Skin epidermis (tissue), 12 donors: ENCODE measurements around the gene LDHAL6B.
A peak's percentile ranks its signal among the peaks of the same experiment; 100 is the strongest.

Experiments
- H3K27ac ChIP-seq, 21 experiments: fragments of 200-600 bp; sonication (generic) in 11 of 21; one replicate each; pipeline ENCODE4 v1.5.0; 2020; ENCODE audit warnings: mild to moderate bottlenecking in 3 of 21, inconsistent platforms in 2 of 21, moderate library complexity in 2 of 21
- H3K4me3 ChIP-seq, 7 experiments: fragments of 200-600 bp; sonication (generic) in 2 of 7; one replicate each; pipeline ENCODE4 v1.5.0; 2020; ENCODE audit warnings: inconsistent platforms in 2 of 7, mild to moderate bottlenecking in 2 of 7, moderate library complexity in 1 of 7

LDHAL6B gene

DNA sequence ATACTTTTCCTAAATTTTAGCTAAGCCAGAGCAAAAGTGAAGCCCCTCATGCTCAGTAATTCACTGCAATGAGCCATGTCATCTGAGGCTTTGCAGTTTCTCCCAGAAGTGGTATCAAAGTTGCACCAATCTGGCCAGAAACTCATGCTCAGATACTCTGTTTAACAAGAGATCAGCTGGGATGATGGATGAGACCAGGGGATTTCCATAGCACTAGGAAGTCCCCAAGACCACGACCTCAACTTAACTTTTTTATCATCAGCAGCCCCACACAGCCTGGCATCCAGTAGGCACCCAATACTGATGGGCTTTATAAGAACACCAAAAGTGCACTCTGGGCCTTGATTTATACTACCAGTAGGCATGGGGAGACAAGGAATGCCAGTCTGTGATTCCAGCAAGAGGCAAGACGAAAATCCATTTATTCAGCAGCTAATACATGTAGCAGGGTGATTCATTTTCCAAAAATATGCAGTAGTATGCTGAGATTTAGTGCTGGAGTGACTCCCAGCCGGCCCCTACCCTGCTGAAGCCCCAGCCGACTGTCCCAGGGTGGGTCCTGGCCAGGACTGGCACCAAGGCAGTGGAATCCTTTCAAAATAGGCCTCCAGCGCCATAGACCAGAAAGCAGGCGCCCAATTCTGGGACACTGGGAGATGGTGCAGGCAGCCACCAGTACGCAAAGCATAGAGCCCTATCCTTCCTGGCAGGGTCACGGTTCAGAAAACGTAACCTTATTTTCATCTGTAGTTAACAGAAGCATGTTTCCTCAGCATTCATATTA lies 612 bp upstream of the LDHAL6B start:
- H3K4me3 ChIP-seq, result no peak overlapping the region
- H3K27ac ChIP-seq, result no peak overlapping the region

GRCh38 chr15:59208613-59209249 lies 2.1 kb downstream of the LDHAL6B start:
- H3K27ac ChIP-seq, result peak overlapping the region in 1 of 21 experiments; percentile 22

DNA sequence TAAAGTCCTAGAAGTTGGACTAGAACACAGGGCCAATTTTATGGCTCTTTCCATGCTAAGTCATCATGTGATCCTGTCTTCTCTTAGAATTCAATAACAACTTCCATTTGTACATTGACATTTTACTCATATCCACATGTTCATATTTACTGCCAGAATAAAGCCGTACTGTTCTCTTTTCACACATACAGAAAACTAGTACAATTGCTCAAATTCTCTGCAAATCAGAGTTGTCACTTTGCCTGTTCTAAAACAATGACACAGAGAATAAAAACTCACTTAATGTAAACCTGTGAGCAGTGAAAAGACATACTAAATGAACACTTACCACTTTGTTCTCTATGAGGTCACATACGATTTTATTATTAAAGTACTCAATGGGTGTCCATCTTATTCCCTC lies 3.5 kb downstream of the LDHAL6B start:
- Histone ChIP-seq H3K4me3 (no peak overlapping the region), H3K27ac (no peak overlapping the region)

More at GRCh38 chr15:59208613-59209249, 2.1 kb downstream of the LDHAL6B start:
- H3K4me3 ChIP-seq, result no peak overlapping the region

- Histone ChIP-seq H3K27ac (no peak overlapping the region), H3K4me3 (no peak overlapping the region)
These were observed 10.3 kb downstream of the LDHAL6B start for GRCh38 chr15:59216911-59217310.

- H3K27ac ChIP-seq, result no peak overlapping the region
- H3K4me3 ChIP-seq, result no peak overlapping the region
These were observed 11.3 kb downstream of the LDHAL6B start for GRCh38 chr15:59217876-59218498.

DNA sequence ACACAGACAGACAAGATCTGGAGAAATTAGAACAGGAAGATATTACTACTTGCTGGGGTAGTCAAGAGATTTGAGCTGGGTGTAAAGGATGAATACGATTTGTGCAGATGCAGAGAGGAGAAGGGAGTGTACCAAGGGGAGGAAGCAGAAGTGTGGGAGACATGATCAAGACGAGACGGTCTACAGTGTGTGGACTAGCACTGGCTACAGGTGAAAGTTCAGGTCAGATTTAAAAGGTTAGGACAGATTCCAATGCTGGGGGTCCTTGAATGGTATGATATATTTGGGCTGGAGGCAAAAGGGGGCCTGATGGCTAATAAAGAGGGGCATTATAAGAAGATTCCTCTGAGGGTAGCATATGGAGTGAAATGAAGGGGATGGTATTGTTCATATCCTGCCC lies 12.1 kb downstream of the LDHAL6B start:
- H3K27ac ChIP-seq, result peak overlapping the region in 1 of 21 experiments; percentile 36
- no peak overlapping the region for H3K4me3 ChIP-seq

GRCh38 chr15:59221511-59222505 lies 15.2 kb downstream of the LDHAL6B start:
- Histone ChIP-seq H3K4me3 (no peak overlapping the region), H3K27ac (peak overlapping the region in 4 of 21 experiments; percentile 3 to 75 (median 38))

DNA sequence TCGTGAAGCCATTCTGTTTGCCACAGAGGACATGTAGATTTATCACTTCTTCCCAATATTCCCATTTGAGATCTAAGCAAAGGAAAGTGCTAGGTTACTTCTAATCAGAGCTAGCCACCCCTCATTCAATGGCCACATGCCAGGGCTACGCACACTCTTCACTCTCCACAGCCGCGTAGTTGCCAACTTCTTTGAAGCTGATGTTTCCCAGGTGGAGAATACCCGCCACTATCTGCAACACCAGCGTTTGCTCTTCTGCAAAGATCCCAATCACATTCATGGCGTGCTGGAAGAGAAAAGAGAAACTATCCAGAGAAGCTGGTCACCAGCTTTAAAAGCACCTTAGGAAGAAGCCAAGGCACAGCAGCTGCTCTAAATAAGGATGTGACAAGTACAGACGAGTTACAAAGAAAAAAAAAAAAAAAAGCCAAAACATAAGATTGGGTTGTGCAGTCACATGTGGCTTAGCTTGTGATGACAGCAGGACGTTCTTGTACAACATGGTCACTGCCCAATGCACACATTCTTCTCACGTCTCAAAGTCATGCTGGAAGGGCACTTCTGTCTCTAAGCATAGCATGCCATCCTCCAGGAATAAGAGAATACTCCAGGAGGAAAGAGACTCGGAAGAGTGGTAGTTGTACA lies 16.4 kb downstream of the LDHAL6B start:
- Histone ChIP-seq H3K27ac (peak overlapping the region in 2 of 21 experiments; percentile 25 to 45), H3K4me3 (no peak overlapping the region)

DNA sequence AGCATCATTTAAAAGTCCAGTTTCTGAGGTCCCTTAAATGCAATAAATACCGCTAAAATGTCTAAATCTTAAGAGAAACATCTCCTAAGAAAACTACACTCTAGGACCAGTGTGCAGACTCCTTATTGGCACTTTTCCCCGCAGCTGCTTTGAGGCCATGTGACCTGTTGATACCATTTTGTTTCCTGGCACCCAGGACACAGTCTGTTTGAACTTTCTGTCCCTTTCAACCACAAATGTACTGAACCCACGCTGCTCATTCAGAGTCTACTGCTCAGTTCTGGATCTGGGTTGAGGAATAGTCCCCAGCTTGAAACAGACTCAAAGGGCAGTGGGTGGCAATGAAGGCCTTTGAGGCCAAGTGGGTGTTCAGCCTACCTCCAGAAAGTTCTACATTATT lies 17.1 kb downstream of the LDHAL6B start:
- Histone ChIP-seq H3K27ac (peak overlapping the region in 1 of 21 experiments; percentile 41), H3K4me3 (no peak overlapping the region)

GRCh38 chr15:59224474-59224873 lies 17.8 kb downstream of the LDHAL6B start:
- Histone ChIP-seq H3K4me3 (no peak overlapping the region), H3K27ac (peak overlapping the region in 2 of 21 experiments; percentile 4 to 41)

- no peak overlapping the region for H3K4me3 ChIP-seq
These were observed 20.4 kb downstream of the LDHAL6B start for GRCh38 chr15:59227021-59227420.

GRCh38 chr15:59229015-59229414 lies 22.4 kb downstream of the LDHAL6B start:
- Histone ChIP-seq H3K4me3 (no peak overlapping the region), H3K27ac (no peak overlapping the region)

More at GRCh38 chr15:59227021-59227420, 20.4 kb downstream of the LDHAL6B start:
- no peak overlapping the region for H3K27ac ChIP-seq

DNA sequence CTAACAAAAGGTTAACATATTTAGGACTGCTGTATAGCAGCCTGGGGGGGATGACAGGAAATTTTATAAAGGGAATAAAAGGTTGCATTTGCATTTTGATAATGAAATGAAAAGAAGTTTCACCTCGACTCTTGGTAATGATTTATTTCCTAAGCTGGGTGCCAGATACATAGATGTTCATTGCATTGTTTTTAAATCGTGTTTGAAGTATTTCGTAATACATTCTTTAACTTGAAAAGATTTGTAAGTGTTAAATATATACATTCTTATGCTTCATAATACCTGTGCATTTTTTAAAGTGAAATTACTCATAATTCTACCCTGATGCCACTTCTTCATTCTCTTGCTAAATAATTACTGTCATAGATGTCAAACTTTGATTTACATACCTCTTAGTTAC lies 22.8 kb downstream of the LDHAL6B start:
- Histone ChIP-seq H3K4me3 (no peak overlapping the region), H3K27ac (no peak overlapping the region)

- no peak overlapping the region for H3K27ac ChIP-seq
- H3K4me3 ChIP-seq, result no peak overlapping the region
These were observed 23.9 kb downstream of the LDHAL6B start for GRCh38 chr15:59230531-59231055.

DNA sequence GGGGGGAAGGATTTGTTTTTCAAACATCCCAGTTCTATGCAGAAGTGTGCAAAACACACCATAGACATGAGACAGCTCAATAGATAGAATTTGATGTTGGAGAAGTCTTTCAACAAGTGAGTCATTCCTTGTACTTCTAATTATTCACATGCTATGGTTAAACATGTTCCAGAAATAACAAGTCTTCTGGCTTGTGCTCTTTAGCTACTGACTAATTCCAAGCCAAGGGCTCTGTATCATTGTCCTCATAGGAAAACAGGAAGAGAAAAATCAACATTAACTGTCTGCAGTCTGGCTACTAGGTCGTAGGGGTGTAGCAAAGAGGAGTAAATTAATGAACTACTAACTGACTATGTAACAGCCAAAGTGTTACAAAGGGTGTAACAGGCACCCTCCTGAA lies 25.8 kb downstream of the LDHAL6B start:
- H3K27ac ChIP-seq, result peak overlapping the region in 7 of 21 experiments; percentile 2 to 69 (median 34)

DNA sequence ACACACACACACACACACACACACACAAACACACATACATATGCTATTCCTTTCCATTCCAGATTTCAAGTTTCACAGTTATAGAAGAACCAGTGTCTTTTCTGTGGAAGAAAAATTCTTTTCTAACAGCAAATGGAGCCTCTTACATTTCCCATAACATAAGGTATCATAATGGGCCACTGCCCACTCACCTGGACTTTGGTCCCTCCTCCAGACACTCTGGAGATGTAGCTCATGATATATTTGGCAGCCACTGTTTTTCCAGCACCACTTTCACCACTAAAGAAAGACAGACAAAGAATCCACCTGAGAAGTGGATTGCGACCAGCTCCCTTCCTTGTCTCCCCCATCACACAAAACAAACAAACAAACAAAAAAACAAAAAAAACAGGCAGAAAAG lies 29.8 kb downstream of the LDHAL6B start:
- Histone ChIP-seq H3K27ac (peak overlapping the region in 1 of 21 experiments; percentile 18), H3K4me3 (no peak overlapping the region)

More for the DNA sequence above, 25.8 kb downstream of the LDHAL6B start:
- H3K4me3 ChIP-seq, result no peak overlapping the region

GRCh38 chr15:59237119-59237855 lies 30.6 kb downstream of the LDHAL6B start:
- Histone ChIP-seq H3K27ac (peak overlapping the region in 2 of 21 experiments; percentile 2 to 22), H3K4me3 (no peak overlapping the region)

GRCh38 chr15:59237924-59238331 lies 31.3 kb downstream of the LDHAL6B start:
- H3K27ac ChIP-seq, result no peak overlapping the region

More at GRCh38 chr15:59237924-59238331, 31.3 kb downstream of the LDHAL6B start:
- no peak overlapping the region for H3K4me3 ChIP-seq
